GM12865 (cell line): ENCODE measurements around the gene GALNT9.
"Not testable (repeated sequence)": the region's sequence is repeated elsewhere in the genome, so short reads cannot be mapped to it uniquely, and the experiment has no call there.

Experiments used
- DNase-seq: peaks from one replicate; pipeline ENCODE4 v3.0.0; 2010; ENCODE audit warnings: low read depth
- H3K4me3 ChIP-seq: 2 replicates; pipeline ENCODE4 v1.5.1; 2011; ENCODE audit warnings: mild to moderate bottlenecking, low read depth, low read length, control low read depth
- TF ChIP-seq, protein P1 (sequence below): IDR thresholded peaks from 2 replicates; pipeline ENCODE4 v1.5.1; 2011; ENCODE audit warnings: low read length, control low read depth, low read depth, inconsistent platforms; ENCODE audit not compliant: insufficient read depth; ENCODE audit errors: missing control alignments

Gene GALNT9

DNA sequence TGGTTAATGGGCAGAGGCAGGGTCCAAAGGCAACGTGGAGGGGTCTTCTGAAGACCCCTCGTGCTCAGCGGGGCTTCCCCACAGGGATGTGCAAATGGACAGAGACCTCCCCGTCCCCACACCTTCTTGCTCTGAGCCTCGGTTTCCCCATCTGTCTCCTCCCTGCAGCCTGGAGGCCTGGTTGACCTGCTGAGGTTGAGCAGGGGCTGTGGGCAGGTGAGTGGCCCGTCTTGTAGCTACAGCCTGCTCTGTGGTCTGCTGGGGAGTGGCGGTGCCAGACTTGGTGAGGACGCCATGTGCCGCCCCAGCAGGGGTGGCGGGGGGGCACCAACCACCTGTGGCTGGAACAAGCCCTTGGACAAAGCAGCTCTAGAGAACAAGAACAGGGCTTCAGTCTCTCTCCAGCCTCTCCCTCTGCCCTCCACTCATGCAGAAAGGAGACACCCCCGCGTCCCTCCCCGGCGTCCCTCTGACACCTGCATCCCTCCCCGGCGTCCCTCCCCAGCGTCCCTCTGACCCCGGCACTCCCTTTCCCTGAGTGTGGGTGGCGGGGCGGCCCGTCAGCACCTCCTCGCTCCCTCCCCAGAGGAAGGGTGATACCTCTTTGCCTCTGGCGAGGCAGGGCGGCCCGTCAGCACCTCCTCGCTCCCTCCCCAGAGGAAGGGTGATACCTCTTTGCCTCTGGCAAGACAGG is 101.5 kb downstream of the GALNT9 start:
- TF ChIP-seq, protein P1, sequence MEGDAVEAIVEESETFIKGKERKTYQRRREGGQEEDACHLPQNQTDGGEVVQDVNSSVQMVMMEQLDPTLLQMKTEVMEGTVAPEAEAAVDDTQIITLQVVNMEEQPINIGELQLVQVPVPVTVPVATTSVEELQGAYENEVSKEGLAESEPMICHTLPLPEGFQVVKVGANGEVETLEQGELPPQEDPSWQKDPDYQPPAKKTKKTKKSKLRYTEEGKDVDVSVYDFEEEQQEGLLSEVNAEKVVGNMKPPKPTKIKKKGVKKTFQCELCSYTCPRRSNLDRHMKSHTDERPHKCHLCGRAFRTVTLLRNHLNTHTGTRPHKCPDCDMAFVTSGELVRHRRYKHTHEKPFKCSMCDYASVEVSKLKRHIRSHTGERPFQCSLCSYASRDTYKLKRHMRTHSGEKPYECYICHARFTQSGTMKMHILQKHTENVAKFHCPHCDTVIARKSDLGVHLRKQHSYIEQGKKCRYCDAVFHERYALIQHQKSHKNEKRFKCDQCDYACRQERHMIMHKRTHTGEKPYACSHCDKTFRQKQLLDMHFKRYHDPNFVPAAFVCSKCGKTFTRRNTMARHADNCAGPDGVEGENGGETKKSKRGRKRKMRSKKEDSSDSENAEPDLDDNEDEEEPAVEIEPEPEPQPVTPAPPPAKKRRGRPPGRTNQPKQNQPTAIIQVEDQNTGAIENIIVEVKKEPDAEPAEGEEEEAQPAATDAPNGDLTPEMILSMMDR = no peak
- H3K4me3 ChIP-seq = no peak overlapping the region
- no peak for DNase-seq

DNA sequence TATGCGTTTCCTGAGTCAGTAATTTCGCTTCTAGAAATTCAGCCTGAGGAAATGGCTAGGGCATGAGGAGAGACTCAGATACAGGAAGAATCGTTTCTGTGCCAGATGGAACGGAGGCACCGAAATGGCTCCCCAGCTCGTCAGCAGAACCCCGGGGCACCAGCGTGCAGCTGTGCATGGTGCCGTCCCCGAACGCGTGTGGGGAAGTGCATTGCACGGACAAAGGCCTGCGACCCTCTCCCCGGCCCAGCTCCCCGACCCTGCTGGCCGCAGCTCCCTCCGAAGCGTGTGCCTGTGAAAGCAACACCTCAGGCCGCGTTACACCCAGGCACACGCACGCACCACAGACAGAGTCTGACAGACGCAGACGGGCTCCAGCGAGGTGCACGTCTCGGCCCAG is 102.3 kb downstream of the GALNT9 start:
- no peak overlapping the region for H3K4me3 ChIP-seq
- TF ChIP-seq, protein P1 = no peak
- no peak for DNase-seq

DNA sequence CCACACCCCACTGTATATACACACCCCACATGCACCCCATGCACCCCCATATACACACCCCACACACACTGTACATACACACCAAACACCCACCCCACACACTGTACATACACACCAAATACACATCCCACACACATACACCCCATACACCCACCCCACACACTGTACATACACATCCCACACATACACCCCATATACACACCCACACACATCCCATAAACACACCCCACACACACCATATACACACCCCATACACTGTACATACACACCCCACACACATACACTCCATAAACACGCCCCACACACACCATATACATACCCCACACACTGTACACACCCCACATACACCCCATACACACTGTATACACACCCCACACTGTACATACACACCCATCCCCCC is 102.8 kb downstream of the GALNT9 start:
- TF ChIP-seq, protein P1 = no peak
- H3K4me3 ChIP-seq = no peak overlapping the region
- DNase-seq = no peak

DNA sequence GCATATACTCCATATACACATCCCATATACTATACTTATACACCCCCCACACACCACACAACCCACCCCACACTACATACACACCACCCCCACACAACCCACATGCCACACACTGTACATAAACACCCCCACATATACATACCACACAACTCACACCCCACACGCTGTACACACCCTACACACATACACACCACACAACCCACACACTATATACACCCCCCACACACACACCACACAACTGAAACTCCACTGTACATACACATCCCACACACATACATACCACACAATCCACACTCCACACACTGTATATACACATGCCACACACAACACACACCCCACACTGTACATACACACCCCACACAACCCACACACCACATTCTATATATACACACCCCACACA is 104.2 kb downstream of the GALNT9 start:
- DNase-seq = no peak
- no peak overlapping the region for H3K4me3 ChIP-seq
- TF ChIP-seq, protein P1 = no peak

DNA sequence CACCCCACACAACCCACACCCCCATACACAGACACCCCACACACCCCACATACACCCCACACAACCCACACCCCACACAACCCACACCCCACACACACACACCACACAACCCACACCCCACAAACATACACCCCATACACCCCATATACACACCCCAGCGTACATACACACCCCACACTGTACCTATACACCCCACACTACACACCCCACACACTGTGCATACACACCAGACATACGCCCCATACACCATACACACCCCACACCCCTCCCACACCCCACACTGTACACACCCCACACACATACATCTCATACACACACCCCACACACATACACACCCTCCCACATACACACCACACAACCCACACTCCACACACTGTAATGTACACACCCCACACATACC is 104.9 kb downstream of the GALNT9 start:
- no peak overlapping the region for H3K4me3 ChIP-seq

DNA sequence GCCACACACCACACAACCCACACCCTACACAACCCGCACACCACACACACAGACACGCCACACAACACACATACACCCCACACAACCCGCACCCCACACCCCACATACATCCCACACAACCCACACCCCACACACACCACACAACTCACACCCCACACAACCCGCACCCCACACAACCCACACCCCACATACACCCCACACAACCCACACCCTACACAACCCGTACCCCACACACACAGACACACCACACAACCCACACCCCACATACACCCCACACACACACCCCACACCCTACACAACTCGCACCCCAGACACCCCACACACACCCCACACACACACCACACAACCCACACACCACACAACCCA is 106.6 kb downstream of the GALNT9 start:
- H3K4me3 ChIP-seq = no peak overlapping the region
- no peak for DNase-seq
- TF ChIP-seq, protein P1 = no peak

More for the DNA sequence above, 104.9 kb downstream of the GALNT9 start:
- TF ChIP-seq, protein P1 = no peak
- DNase-seq = no peak

DNA sequence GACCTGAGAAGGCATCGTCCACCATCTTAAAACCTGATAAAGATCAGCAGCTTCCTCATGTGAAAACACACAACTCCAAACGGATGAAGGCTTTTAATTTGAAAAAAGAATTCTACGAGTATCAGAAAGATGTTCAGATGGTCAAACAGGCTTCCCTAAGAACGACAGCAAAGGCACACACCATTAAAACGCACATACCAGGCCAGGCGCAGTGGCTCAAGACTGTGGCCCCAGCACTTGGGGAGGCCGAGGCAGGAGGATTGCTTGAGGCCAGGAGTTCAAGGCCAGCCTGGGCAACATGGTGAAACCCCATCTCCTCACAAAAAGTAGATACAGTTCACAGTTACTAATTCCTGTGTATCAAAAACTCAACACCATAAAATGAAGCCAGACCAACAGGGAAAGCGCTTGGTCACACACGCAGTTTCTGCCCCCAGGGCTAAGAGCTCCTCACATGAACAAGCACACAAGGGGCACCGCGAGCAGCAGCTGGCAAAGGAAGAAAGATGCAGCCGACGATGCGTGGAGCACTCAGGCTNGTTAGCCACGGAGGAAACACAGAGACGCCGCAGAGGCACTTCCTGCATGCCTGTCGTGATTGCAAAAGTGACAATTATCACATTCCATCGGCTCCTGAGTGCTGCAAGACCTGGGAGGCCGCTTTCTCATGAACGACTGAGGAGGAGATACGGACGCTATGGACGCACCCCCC is 107.1 kb downstream of the GALNT9 start:
- no peak overlapping the region for H3K4me3 ChIP-seq
- TF ChIP-seq, protein P1 = no peak
- DNase-seq = peak; percentile 50

DNA sequence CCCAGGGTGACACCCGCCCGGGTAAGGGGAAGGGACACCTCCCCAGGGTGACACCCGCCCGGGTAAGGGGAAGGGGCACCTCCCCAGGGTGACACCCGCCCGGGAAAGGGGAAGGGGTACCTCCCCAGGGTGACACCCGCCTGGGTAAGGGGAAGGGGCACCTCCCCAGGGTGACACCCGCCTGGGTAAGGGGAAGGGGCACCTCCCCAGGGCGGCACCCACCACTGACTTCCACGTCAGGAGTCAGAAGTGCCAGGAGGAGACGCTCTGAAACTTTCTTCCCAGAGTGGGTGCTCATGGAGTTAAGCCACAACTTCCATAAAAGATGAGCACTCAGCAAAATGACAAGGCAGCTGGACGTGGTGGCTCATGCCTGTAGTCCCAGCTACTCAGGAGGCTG is 109.6 kb downstream of the GALNT9 start:
- H3K4me3 ChIP-seq, DNase-seq: not testable (repeated sequence)
